Vagina (tissue), 2 donors: ENCODE measurements around the gene PIAS4.

Source experiments
- CTCF ChIP-seq, 3 experiments: fragments of 450-650 bp in 2 of 3; fragments of 200-600 bp in 1 of 3; sonication (generic) in 1 of 3; IDR thresholded peaks; one replicate each; pipeline ENCODE4 v1.5.1; 2017 to 2019; ENCODE audit warnings: antibody characterized with exemption in 3 of 3, mild to moderate bottlenecking in 2 of 3, moderate library complexity in 2 of 3
- POLR2AphosphoS5 ChIP-seq, 2 donors: sonication (generic); formaldehyde crosslinking; IDR thresholded peaks; one replicate each; pipeline ENCODE4 v1.9.0; 2017; ENCODE audit warnings: antibody characterized with exemption in 2 of 2, mild to moderate bottlenecking in 2 of 2, low read depth in 1 of 2; ENCODE audit not compliant: insufficient read depth in 1 of 2

DNA sequence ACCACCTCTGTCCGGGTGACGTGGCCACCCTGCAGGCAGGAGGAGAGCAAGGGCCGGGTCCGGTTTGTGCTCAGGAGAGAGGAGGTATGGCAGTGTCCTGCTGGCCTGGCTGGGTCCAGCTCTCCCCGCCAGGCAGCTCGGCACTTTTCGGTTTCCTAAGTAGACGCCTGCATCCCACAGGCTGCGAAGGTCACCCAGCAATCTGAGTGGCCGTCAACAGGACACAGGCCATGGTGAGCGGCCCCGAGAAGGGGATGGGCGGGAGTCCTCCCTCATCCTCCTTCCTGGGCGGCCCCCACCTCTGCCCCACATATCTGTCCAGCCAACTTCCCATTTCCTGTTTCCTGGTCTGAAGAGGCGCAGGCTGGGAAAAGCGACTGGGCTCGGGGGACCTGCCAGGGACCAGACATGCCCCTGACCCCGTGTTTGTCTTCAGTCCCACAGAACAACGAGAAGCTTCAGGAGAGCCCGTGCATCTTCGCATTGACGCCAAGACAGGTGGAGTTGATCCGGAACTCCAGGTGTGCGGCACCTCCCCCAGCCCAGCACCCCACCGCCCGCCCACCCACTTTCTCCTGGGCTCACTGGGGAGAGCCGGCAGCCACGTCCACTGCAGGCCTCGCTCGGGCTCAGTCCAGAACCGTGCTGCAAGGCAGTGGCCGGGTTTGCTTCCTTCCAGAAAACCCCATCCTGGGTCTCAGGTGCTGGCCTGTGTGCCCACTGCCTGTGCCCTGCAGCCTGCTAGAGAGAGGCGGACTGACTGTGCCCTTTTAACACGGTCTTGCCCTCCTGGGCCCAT, 16.3 kb downstream of the PIAS4 start:
- TF ChIP-seq POLR2AphosphoS5 (IDR thresholded peaks at IDR 0.05; ENCODE audit: insufficient read depth in 1 of 2, low read depth in 1 of 2) = no peak
- TF ChIP-seq CTCF (IDR thresholded peaks at IDR 0.05) = no peak
